HepG2 (cell line): ENCODE measurements around the gene MIEF1. TPM values are rescaled to one million over a fixed set of nuclear protein-coding genes. Genes with fewer than 3 reads are reported as not detected.
A peak's percentile ranks its signal among the peaks of the same experiment; 100 is the strongest.

ENCODE experiments used
- ATM ChIP-seq: fragments of 450-650 bp; IDR thresholded peaks from 2 replicates; pipeline ENCODE4 v1.7.1; 2017; ENCODE audit warnings: mild to moderate bottlenecking, borderline replicate concordance
- CENPX ChIP-seq: sonication (generic); formaldehyde crosslinking; IDR thresholded peaks from 2 replicates; pipeline ENCODE4 v1.9.0; 2021; ENCODE audit warnings: mild to moderate bottlenecking, missing genetic modification reagents, moderate library complexity
- FUBP1 ChIP-seq: sonication (generic); formaldehyde crosslinking; IDR thresholded peaks from 2 replicates; pipeline ENCODE4 v1.5.1; 2020; ENCODE audit warnings: missing genetic modification reagents, mild to moderate bottlenecking, borderline replicate concordance
- GTF3A ChIP-seq: sonication (generic); formaldehyde crosslinking; conservative IDR thresholded peaks from 2 replicates; pipeline ENCODE4 v1.4.0; 2020; ENCODE audit warnings: mild to moderate bottlenecking, missing genetic modification reagents
- HNRNPUL1 ChIP-seq: fragments of 200-400 bp; formaldehyde crosslinking; IDR thresholded peaks from 2 replicates; pipeline ENCODE4 v1.6.1; 2017; ENCODE audit warnings: low read depth, mild to moderate bottlenecking, low read length, moderate library complexity
- HOMEZ ChIP-seq: IDR thresholded peaks from 2 replicates; pipeline ENCODE4 v1.6.1; 2016; ENCODE audit warnings: low read depth
- SNAPC5 ChIP-seq: sonication (generic); formaldehyde crosslinking; IDR thresholded peaks from 2 replicates; pipeline ENCODE4 v1.8.1; 2023; ENCODE audit warnings: mild to moderate bottlenecking, missing genetic modification reagents, borderline replicate concordance
- ZNF646 ChIP-seq: sonication (generic); formaldehyde crosslinking; IDR thresholded peaks from 2 replicates; pipeline ENCODE4 v1.9.0; 2021; ENCODE audit warnings: mild to moderate bottlenecking, missing genetic modification reagents
- ZUFSP ChIP-seq: sonication (generic); formaldehyde crosslinking; IDR thresholded peaks from 2 replicates; pipeline ENCODE4 v1.9.0; 2021; ENCODE audit warnings: missing genetic modification reagents, mild to moderate bottlenecking, borderline replicate concordance
- polyA plus RNA-seq, 8 experiments: library from polyadenylated mRNA; depleted of rRNA in 3 of 8; stranded (reverse) in 7 of 8; unstranded in 1 of 8; fragments of >200 nt; fragmentation: Illumina TruSeq in 4 of 8; extraction: Trizol in 4 of 8; gene quantifications; 2 replicates each; pipeline versions ENCODE4 v1.2.1 to v1.2.3, GENCODE V29; 2011 to 2016; ENCODE audit warnings: low read depth in 4 of 8, missing spikeins in 1 of 8, mixed read lengths in 1 of 8; ENCODE audit not compliant: insufficient read depth in 1 of 8
- total RNA-seq, 5 experiments: library from RNA; depleted of rRNA; stranded (reverse); fragments of >200 nt; fragmentation: Illumina TruSeq; extraction: Trizol; gene quantifications; 2 replicates each; pipeline ENCODE4 v1.2.3, GENCODE V29; 2016; ENCODE audit warnings: low read depth in 1 of 5

MIEF1 gene
- total and polyA plus RNA-seq, 2 of the 13 experiments (the other 11 are each of a cell fraction or from before 2014, with no cell fraction given): 21.7 to 34.8 TPM

GRCh38 chr22:39502109-39502788, at the start of gene MIEF1 (continued):
- TF ChIP-seq ZNF646 (CRISPR knock-in tag) (no peak), FUBP1 (CRISPR knock-in tag) (no peak), HOMEZ (CRISPR knock-in tag) (0 out of 2 replicates have a peak, but pooled peaks have one; percentile 42), CENPX (CRISPR knock-in tag) (no peak), HNRNPUL1 (no peak), GTF3A (CRISPR knock-in tag) (no peak), SNAPC5 (CRISPR knock-in tag) (no peak), ATM (no peak), ZUFSP (no peak)
